GM19099 (cell line): Measurements from ENCODE around the gene SLC4A7.

Experiments
- POLR2A ChIP-seq: IDR thresholded peaks from 3 replicates; pipeline ENCODE4 v1.6.1; 2011; ENCODE audit warnings: low read depth; ENCODE audit not compliant: insufficient read length; ENCODE audit errors: extremely low read depth

SLC4A7 gene

DNA sequence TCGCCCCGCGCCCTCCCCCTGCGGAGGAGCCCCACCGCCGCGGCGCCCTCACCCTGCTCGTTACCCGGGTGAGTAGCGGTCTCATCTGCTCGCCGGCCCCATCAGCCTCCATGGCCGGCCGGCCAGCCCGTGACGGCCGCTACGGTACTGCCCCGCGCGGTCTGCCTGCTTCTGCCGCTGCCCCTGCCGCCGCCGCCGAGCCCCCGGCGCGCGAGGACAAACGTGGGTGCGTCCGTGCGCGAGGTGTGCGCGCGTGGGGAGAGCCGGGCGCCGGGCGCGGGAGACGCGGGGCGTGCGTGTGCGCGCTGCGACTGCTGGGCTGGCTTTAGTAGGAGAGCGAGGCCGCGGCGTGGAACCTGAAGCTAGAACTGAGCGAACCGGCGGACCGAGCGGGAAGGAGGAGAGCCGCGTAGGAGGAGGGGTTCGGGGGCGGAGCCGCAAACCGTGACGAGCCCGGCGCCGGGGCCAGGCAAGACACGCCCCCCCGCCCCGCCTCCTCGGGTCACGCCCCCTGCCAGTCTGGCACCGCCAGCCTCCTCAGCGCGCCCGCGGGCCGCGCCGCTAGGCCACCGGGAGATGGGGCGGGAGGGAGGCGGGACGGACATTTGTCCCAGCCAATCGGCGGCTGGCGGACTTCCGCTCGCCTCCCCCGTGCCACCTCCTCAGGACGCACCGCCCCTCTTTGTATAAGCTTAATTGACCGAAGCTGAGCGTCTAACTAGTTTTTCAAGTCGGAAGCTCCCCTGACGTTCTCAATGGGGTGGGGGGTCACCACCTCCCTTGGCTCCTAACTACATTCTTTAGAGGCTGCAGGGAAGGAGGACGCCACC lies at the start of gene SLC4A7:
SLC4A7 (minus strand) TSS at position 370 of the 830 bp plus-strand sequence; CDS start at position 112, 258 bp downstream.
- peak; percentile 89 for TF ChIP-seq POLR2A

- TF ChIP-seq POLR2A = no peak
These were observed 49.0 kb upstream of the SLC4A7 start for GRCh38 chr3:27533261-27533607.

DNA sequence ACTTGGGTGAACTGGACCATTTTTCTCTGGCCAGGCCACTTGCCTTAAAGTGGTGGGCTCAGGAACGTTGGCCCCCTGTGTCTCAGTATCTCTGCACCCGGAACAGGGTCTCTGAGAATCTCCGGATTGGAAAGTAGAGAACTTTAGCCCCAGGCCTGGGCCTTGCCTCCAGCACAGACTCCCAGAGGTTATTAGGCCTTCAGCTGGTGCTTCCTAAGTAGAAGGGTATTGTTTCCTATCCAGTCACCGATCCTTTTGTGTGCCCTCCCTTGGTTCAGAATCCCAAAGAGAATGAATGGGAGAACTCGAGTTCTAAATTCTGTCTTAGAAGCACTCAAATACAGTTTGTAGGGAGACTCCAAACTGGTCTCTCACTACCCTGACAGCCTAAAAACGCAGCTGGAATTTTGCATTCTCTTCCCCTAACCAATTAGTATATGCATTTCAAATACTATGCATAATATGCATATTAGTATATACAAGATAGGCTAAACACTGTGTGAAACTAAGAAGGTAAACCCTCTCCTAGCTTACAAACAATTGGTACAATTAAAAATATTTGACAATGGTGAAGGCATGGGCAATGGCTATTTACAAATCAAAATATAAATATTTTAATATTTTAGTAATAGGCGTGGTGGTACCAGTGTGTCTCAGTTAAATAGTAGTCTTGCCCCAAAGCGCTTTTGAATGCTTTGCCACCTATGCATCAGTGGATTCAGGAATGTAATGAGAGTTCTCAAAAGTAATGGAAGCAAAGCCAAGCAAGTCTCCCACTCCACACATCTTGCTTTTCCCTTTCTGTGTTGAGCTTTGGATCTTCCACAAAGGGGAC lies 48.5 kb upstream of the SLC4A7 start:
- TF ChIP-seq POLR2A = no peak

DNA sequence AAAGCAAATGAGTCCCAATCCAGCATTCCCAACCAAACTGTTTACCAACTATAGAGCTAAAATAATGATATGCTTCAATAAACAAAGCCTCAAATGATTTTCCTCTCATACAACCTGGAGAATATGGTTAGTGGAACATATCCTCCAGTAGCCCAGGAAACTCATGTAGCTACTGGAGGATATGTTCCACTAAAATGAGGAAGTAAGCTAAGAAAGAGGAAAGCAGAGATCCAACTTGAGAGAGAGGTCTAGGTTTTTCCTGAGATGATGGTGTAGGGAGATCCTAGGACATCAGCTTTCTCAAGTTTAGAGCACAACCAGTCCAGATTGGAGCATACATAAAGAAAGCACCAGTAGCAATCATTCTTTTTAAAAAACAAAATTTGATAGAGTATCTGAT lies 44.6 kb upstream of the SLC4A7 start:
- TF ChIP-seq POLR2A = no peak

- TF ChIP-seq POLR2A = no peak
These were observed 42.6 kb upstream of the SLC4A7 start for GRCh38 chr3:27526614-27527315.

DNA sequence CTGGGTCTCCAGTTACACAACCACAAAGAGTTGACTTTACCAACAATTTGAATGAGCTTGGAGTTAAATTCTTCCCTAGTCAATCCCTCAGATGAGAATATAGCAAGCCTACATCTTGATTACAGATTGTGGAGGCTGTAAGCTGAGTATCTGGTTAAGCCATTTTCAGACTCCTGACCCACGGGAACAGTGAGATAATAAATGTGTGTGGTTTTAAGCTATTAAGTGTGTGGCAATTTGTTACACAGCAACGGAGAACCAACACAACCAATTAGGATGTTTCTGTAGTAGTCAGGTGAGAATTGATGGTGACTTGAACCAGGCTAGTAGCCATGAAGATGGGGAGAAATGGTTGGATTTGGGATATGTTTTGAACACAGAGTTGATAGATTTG lies 37.7 kb upstream of the SLC4A7 start:
- no peak for TF ChIP-seq POLR2A

- TF ChIP-seq POLR2A = no peak
These were observed 37.1 kb upstream of the SLC4A7 start for GRCh38 chr3:27521179-27521871.

- TF ChIP-seq POLR2A = no peak
These were observed 27.7 kb upstream of the SLC4A7 start for GRCh38 chr3:27511724-27512422.

DNA sequence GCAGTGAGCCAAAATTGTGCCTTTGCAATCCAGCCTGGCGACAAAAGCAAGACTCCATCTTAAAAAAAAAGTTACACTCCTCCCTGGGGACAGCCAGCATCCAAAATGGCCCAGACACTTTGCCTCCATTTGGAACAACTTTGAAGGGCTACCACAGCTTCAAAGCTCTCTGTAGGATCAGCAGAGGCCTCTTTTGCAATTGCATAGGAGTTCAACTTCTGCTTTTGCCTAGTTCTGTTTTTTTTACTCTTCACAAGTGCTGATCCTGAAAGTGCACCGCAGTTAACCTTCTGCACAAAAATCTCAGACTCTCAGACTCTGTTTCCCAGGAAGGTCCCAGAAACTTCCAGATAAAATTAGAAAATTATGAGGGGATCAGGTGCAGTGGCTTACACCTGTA lies 25.2 kb upstream of the SLC4A7 start:
- no peak for TF ChIP-seq POLR2A

DNA sequence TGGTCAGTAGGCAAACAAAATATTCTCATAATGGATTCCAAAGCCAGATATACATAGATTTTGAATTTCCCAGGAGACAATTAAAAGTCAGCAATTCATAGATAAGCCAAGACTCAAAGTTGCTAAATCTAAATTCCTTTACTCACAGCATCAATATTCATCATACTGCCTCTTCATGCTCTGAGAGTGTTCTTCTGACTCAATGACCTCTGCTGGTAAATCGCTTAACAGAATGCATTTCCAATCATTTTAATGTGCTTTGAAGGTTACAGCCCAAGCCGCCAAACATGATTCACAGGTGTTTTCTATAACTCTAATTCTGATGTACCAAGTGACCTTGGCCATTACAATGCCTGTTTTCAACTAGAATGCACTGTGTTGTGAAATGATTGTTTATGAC lies 24.2 kb upstream of the SLC4A7 start:
- TF ChIP-seq POLR2A = no peak

DNA sequence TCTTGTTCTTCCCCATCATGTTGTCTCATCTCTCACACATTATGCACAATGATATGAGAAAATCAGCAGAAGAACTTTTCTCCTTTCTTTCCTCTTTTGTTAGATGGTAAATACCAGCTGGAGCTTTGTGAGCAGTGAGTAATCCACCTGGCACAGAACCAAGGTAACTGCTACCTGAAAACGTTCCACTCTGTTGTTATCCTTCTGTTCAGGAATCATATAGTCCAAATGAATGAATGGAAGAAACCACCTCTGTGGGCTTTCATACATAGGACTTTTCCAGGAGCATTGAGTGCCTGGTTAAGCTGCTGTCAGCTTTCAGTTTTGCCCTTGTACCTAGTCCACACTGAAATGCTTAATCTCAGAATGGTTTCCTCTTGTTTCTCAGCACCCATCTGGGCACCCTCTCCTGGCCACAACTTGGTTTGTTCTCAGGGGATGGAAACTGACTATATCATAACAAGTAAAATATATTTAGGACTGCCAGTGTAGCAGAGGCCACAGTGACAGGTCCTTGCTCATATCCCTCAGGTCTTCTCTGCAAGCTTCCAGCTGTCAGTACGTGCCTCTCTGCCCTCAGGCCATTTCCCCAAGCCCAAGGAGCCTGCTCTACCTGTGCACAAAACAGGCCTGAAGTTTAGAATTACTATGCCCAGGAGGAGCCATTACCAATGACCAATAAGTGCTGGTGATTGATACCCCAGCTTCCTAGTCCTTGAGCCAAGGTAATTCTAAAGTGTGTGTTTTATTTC lies 23.5 kb upstream of the SLC4A7 start:
- no peak for TF ChIP-seq POLR2A

GRCh38 chr3:27507111-27507510 lies 22.9 kb upstream of the SLC4A7 start:
- no peak for TF ChIP-seq POLR2A

DNA sequence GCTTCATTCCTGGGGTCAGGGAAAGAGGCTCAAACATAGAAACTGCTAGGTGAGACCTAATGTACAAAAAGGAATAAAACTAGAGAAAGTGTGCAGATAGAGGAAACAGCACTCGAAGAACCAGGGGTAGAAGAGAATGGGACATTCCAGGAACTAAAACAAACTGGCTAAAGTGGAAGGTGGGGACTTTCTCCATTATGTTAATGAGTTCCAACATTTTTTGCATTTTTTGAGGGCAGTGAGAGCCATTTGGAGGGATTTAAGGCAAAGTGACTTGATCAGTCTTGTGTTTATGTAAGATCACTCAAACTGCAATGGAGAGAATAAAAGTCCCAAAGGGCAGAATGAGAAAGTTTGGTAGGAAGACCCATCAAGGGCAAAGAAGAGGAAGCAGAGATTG lies 20.6 kb upstream of the SLC4A7 start:
- no peak for TF ChIP-seq POLR2A

DNA sequence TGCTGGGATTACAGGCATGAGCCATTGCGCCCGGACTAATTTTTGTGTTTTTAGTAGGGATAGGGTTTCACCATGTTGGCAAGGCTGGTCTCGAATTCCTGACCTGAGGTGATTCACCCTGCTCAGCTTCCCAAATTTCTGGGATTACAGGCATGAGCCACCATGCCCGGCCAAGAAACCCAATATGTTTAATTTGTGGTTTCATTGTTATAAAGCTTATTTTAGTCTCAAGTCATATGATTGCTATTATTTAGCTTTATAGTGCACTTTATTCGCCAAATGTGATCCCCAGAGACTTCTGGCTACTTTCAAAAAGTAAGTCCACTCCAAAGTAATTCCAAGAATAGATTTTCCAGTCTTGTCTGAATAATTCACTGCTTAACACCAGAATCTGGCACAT lies 19.3 kb upstream of the SLC4A7 start:
- no peak for TF ChIP-seq POLR2A
